Activated CD4-positive, CD25-positive, alpha-beta regulatory T cell treated with anti-CD3 and anti-CD28 coated beads, Interleukin-2, amount 50 U/mL, for 24 hours (primary cell): ENCODE measurements around the gene SPON1.
A peak's percentile ranks its signal among the peaks of the same experiment; 100 is the strongest.
"Not testable (repeated sequence)": the region's sequence is repeated elsewhere in the genome, so short reads cannot be mapped to it uniquely, and the experiment has no call there.

Source experiments
- ATAC-seq, 2 donors: fragments of 150-1000 bp; cut with Tn5 transposase; one replicate each; pipeline ENCODE4 v1.10.0; 2021; ENCODE audit warnings: mild to moderate bottlenecking in 1 of 2, moderate library complexity in 1 of 2

Gene SPON1

GRCh38 chr11:14042686-14043465 is 80.4 kb downstream of the SPON1 start:
- no peak for ATAC-seq

- ATAC-seq, result no peak
These were observed 82.4 kb downstream of the SPON1 start for GRCh38 chr11:14044916-14045315.

DNA sequence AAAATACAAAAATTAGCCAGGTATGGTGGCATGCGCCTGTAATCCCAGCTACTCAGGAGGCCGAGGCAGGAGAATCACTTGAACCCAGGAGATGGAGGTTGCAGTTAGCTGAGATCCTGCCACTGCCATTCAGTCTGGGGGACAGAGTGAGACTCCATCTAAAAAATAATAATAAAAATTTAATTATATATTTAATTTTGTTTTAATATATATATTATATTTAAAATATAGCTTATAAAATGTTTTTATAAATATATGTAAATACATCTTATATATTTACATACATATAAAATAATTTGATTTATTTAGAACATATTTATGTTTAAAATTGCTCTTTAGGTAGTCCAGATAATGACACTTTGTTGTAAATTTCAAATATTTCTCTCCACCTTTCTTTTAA is 82.9 kb downstream of the SPON1 start:
- ATAC-seq, result no peak

- no peak for ATAC-seq
These were observed 89.7 kb downstream of the SPON1 start for GRCh38 chr11:14052198-14052597.

DNA sequence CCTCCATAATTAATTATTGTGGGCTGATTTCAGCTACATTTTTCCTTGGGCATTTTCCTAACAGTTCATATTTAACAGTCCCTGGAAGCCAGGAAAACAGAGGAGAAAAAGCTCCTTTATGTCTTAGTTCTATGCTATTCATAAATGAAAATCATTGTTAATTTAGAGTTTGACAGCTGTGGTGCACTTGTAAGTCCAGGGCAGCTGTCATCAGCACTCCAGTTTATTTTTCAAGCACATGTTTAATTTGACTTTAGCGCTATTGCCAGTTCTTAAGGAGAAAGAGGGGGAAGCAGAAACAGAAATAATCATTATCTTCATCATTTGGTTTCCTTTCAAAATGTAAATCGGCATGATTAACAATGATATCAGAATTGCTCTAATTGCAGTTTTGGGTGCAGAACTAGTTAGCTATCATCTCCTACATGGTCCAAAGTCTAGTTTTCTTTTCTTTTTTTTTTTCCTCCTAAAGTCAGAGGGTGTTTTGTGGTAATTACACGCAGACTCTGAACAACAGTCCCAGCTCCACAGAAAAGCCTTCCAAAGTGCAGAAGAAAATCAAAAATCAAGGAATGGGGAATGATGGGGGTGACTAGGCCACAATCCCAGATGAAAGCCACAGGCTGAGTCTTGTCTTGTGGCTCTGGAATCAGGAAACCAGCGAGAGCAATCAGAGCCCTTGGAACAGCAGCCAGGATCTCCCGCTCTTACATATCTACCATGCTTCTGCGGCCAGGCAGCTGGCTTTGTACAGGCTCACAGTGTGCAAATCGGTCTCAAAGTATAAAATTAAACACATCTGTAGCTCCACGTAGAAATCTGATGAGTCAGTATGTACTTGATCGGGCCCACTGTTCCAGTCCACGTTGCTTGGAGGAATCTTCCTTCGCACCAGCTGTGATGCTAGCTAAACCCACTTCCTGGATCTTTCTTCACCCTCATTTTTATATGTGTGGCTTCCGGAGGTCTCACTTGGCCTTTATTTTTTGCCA is 91.9 kb downstream of the SPON1 start:
- ATAC-seq, result no peak

- ATAC-seq, result no peak
These were observed 93.4 kb downstream of the SPON1 start for GRCh38 chr11:14055936-14056335.

DNA sequence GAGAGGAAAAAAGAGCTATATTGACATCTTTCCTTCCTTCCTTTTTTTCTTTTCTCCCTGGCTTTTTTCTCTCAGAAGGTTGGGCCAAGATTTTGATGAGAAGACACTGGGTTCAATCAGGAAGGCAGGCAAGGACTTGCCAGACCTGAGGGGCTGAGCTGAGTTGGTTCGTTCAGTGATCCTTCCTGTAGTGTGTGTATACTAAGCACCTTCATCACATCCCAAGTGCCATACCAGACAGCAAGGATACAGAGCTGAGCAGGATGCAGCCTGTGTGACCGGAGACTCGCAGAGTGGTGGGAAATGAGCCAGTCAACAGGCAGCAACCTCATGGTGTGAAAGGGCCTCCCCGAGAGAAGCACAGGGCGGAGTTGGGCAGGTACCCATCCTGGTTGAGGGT is 95.5 kb downstream of the SPON1 start:
- ATAC-seq, result no peak

DNA sequence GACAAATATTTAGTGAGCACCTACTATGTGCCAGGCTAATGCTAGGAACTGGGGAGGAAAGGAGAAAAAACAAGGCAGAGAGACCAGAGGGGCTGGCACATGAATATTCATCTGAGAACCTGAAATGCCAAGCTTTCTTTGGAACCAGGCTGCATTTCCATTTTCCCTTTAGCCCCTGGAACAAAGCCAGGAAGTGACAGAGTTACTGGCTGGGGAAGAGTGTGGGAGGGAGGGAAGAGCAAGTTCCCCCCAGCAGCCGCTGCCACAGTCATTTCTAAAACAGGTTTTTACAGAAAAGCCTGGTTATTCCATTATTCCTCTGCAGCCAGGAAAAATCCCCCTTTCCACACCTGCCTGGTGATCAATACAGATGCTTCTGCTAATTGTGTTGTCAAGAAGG is 97.0 kb downstream of the SPON1 start:
- ATAC-seq, result no peak

GRCh38 chr11:14061721-14062120 is 99.2 kb downstream of the SPON1 start:
- ATAC-seq, result no peak

GRCh38 chr11:14065141-14065540 is 102.6 kb downstream of the SPON1 start:
- ATAC-seq, result peak; percentile 32 to 38

GRCh38 chr11:14065681-14066080 is 103.2 kb downstream of the SPON1 start:
- ATAC-seq, result no peak

DNA sequence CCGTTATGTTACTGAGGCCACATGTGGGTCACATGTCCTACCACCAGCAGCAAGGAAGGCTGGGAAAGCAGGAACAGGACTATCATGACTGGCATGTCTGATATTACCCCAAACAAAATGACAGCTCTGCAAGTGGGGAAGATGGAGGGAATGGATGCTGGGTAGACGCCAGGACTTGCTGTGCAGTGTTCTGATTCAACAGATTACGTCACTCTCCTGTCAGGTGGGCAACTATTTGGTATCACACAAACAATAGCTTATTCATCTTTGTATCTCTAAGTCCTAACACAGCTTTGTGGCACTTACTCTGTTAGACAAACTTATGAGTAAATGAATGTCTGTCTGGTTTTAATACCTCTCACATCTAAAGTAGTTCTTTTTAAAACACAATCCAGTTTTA is 105.2 kb downstream of the SPON1 start:
- ATAC-seq, result no peak

DNA sequence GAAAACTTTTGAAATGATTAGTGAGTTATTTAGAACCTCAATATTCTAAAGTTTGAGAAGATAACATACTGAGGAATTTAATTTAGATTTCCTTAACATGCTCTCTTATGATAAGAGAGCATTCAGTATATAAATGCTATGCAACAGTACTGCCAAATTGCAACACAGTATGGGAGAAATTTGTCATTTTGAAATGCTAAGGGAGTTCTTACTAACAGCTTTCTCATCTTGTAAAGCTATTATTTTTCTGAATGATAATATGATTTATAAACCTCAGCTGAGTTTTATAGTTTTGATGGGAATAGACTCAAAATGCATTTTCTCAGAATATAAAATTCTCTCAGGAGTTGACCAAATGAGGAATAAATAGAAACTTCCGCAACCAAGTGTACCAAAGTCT is 108.4 kb downstream of the SPON1 start:
- ATAC-seq, result no peak

DNA sequence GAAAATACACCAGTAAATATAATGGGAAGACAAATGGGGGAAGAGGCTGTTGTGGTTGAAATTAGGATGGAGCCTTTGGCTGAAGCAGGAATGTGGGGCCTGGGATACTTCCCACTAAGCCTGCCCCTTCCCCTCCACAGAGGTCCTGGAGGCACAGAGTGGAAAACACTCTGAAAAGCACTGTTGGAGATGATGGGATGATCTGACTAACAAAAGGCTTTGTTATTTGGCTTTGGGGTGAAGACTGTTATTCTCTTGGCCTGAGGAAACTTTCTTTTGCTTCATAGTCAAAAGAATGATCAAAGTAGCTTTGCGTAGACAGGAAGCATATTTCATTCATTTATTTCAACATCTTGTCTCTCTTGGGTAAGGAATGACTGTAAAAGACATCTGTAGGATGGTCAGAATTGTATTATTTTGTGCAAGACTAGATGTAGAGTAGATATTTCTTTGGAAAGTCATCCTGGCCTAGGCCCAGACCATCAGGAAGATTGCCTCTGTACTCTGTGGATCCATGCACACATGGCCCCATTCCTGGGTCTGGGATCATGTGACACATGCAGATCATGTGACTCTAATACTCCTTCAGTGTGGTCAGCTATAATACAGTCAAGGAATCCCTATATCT is 111.4 kb downstream of the SPON1 start:
- no peak for ATAC-seq

DNA sequence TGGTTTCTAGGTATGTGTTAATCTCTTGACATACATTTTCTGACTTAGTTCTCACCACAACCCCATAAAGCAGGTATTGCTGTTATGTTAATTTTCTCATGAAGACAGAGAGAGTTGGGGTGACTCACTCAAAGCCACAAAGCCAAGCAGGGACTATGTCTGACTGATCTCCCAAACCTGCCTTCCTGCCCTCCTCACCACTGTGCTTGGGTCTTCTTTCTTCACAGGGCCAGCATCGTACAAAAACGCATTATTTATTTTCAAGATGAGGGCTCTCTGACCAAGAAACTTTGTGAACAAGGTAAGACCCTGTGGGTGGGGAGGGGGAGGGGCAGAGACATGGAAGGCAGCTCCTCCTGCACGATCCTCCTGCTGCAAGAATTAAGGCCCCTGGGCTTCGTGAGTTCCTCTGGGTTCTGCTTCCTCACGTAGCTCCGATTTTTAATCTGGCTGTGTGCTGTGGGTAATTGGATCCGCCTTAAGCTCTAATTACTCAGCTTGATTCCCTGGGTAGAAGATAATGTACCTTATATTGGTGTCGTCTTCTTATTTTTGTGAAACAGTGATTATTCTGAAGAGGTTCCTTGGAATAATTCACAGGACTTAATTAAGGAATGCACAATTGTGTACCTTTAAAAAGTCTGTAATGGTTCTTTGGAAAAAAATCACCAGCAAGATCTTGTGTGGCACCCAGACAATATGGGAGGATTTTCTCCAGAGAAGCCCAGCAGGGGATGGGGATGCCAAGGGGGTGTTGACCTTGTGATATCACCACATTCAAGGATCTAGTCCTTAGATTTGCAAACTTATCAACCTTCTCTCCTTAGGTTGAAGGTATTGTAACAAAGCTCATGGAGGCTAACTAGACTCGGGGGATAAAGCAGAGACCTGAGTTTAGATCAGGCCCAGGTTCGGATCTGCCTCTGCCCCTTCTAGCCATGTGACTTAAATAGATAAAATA is 112.9 kb downstream of the SPON1 start:
- ATAC-seq, result peak; percentile 98

- peak; percentile 18 to 30 for ATAC-seq
These were observed 116.5 kb downstream of the SPON1 start for GRCh38 chr11:14079011-14079410.

GRCh38 chr11:14079797-14080196 is 117.3 kb downstream of the SPON1 start:
- ATAC-seq, result no peak

DNA sequence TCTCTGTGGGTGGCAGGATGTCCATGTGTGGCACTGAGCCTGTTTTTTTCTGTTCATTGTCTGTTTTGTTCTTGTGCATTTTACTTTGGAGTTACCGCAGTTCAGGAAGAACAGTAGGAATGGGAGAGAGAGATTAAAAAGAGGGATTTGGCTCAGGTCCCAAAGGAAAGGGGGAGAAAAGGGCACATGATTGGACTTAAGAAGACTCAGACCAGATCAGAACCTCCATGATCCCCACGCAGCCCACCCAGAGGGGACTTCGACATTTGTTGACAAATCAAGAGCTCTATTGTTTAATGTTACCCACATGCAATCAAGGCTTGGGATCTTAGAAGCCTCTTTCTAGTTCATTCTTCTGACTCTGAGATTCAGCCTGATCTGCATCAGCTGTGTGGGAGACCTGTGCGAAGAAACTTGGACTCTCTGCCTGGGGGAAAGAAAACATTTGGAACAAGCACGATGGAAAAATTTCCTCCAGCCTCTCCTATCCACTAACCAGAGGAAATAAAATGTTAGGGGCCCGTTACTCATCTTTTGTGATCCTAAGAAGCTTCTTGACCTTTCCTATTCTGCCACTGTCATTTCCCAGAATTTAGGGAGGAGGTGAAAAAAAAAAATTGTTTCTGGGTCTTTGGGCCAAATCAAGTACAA is 119.2 kb downstream of the SPON1 start:
- ATAC-seq, result no peak

DNA sequence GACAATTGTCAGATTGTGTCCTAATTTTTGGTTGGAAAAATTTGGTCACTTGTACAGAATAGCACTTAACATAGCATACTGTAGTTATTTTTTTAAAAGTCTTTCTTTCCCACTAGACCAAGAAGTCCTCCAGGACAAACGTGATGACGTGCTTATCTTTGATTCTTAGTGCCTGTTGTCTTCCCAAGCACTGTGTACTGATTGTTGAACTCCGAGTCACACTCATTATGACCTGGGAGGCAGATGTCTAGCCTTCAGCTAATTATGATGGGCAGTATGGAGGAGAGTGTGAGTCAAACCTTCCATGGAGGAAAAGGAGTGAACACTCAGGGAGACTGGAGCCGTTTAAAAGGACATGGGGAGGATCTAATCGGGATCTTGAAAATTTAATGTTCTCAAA is 119.8 kb downstream of the SPON1 start:
- ATAC-seq, result no peak

DNA sequence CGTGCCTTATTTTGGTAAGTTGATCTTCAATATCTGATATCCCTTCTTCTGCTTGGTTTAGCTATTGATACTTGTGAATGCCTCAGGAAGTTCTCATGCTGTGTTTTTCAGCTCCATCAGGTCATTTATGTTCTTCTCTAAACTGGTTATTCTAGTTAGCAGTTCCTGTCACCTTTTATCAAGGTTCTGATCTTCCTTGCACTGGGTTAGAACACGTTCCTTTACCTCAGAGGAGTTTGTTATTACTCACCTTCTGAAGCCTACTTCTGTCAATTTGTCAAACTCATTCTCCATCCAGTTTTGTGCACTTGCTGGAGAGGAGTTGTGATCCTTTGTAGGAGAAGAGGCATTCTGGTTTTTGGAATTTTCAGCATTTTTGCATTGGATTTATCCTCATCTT is 126.3 kb downstream of the SPON1 start:
- ATAC-seq, result not testable (repeated sequence)

DNA sequence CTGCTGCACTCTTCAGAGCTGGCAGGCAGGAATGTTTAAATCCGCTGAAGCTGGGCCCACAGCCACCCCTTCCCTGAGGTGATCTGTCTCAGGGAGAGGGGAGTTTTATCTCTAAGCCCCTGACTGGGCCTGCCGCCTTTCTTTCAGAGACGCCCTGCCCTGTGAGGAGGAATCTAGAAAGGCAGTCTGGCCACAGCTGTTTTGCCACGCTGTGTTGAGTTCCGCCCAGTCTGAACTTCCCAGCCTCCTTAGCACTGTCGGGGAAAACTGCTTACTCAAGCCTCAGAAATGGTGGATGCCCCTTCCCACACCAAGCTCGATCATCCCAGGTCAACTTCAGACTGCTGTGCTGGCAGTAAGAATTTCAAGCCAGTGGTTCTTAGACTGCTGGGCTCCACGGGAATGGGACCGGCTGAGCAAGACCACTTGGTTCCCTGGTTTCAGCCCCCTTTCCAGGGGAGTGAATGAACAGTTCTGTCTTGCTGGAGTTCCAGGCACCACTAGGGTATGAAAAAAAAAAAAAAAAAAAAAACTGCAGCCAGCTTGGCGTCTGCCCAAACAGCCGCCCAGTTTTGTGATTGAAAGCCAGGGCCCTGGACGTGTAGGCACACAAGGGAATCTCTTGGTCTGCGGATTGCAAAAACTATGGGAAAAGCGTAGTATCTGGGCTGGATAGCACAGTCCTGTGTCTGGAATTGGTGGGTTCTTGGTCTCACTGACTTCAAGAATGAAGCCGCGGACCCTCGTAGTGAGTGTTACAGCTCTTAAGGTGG is 127.4 kb downstream of the SPON1 start:
- ATAC-seq, result no peak
